Hematopoietic multipotent progenitor cell treated with erythropoietin and hydrocortisone succinate and interleukin-3 and kit ligand, for 15 days (in vitro differentiated cells): ENCODE results near the gene MTAP.

ENCODE experiments used
- DNase-seq: peaks from one replicate; pipeline ENCODE4 v3.0.0-alpha.2; 2015; ENCODE audit warnings: low spot score

MTAP gene

GRCh38 chr9:21852754-21853153, 50.3 kb downstream of the MTAP start:
- DNase-seq = no peak

DNA sequence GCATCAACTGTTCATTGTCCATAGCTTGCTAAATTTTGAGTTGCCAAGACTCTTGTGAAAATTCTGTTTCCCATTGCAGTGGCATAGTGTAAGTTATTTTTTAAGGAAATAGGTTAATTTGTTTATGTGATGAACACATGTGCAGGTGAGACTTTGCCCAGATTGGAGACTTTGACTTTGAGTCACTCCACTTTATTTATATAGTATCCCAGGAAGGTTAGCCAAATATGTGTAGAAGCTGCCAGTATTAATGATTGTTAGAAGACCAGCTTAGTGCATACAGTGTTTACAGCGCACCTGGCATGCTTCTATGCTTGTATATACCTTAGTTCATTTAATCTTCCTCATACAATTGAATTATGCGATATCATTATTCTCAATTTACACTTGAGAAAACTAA, 51.0 kb downstream of the MTAP start:
- DNase-seq = no peak

DNA sequence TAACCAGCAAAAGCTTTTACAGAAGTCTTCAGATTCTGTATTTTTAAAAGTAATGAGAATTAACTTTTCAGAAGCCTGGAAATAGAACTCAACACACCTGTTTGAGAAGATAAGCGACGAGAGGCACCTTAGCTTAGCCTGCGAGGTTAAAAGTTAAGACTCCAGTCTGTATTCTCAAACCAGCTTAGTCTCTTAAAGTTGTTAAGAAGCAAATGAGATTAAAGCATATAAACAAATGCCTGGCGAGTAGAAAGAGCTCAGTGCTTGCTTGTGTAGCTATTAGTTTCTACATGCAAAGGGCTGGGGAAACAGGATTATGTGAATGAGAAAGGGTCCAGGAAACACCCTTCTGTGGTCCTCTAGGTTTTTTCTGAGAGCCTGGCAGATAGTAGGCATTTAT, 51.7 kb downstream of the MTAP start:
- DNase-seq = no peak

- no peak for DNase-seq
Measured at GRCh38 chr9:21854594-21854993, 52.2 kb downstream of the MTAP start.

DNA sequence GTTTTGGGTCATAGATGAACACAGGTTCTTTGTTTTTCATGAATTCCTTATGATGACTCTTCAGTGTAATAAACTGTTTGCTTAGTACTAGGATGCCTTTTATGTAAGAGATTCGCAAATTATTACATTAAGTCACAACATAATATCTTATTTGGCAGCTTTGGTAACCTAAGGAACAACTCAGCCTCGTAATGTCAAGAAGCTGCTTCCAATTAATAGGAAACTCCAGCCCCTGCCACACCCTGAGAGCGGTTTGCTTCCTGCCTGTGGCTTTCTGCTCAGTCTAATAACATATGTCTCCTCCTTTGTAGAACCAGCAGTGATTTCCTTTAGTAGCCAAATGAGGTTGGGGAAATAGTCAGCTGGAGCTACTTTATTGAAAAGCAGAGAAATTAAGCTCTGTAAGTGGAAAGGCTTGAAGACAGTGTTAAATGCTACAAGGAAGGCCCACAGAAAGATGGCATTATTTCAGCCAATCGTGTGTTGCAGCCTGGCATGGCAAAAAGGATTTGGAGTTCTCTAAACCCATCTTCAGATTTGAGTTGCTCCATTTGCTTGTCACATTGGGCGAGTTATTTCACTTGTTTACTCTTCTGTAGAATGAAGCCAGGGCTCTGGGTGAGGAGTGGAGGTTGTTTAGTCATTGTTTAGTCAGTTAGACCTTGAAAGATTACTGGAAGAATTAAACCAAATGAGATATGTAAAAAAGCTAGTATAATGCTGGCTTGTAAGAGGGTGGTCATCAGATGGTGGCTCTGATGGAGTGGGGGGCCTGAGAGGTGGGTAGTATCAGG, 54.1 kb downstream of the MTAP start:
- DNase-seq = no peak

GRCh38 chr9:21862871-21863270, 60.4 kb downstream of the MTAP start:
- no peak for DNase-seq

GRCh38 chr9:21864505-21864904, 62.1 kb downstream of the MTAP start:
- DNase-seq = no peak

DNA sequence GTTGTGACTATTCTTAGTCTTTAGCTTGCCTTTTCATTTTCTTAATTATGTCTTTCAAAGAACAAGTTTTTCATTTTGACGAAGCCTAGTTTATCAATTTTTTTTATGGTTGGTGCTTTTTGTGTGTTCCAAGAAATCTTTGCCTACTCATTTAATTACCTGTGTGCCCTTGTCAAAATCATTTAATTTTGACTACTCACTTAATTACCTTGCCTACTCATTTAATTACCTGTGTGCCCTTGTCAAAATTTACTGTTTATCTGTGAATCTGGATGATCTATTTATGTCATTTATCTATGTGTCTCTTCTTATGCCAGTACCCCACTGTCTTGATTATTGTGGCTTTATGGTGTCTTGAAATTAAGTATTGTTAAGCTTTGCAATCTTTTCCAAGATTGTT, 63.9 kb downstream of the MTAP start:
- no peak for DNase-seq

- no peak for DNase-seq
Measured at GRCh38 chr9:21871256-21871975, 69.0 kb downstream of the MTAP start.

- DNase-seq = no peak
Measured at GRCh38 chr9:21872696-21873095, 70.3 kb downstream of the MTAP start.

- DNase-seq = no peak
Measured at GRCh38 chr9:21873540-21874221, 71.2 kb downstream of the MTAP start.

GRCh38 chr9:21875893-21876292, 73.5 kb downstream of the MTAP start:
- DNase-seq = no peak

- DNase-seq = no peak
Measured at GRCh38 chr9:21883642-21884041, 81.2 kb downstream of the MTAP start.

DNA sequence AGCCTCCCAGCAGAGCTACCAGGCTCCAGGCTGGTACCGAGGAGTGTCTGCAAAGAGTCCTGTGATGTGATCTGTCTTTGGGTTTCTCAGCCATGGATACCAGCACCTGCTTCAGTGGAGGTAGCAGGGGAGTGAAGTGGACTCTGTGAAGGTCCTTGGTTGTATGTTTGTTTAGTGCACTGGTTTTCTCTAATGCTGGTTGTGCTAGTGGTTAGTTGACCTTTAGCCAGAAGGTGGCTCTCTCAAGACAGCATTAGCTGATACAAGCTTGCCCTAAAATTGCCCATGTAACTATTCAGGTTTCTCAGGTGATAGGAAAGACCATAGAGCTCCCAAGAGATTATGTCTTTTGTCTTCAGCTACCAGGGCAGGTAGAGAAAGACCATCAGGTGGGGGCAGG, 87.2 kb downstream of the MTAP start:
- no peak for DNase-seq

DNA sequence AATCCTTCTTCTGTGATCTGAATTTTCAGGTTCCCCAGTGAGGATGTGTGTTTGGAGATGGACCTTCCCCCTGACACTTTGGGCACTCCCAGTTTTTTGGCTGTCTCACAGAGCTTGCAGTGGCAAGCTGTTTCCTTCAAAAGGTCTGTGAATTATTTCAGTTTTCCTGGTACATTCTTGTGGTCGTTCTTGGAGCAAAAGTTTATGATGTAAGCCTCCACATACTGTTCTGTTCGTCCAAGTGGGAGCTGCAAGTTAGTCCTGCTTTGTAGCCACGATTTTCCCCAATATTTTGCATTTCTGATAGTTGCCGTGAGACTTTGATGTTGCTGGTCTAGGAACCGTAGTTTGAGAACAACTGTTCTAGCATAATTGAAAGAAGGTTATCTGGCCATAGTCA, 88.3 kb downstream of the MTAP start:
- no peak for DNase-seq

DNA sequence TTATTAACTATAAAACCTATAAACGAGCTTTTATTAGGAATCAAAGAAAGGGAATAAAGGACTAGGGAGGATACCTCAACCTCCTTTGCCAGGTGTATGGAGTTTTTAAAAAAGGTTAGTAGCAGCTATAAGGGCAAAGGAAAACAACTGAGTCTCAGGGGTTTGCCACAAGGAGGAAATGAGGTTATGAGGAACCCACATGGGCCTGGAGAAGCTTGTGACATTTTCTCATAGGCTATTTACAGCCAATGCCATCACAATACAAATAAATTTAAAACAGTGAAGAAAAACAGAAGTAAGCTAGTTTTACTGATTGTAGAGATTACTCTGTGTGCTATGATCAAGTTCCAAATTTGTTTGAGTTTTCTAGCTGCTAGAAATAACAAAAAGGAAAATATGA, 99.1 kb downstream of the MTAP start:
- no peak for DNase-seq

GRCh38 chr9:21902136-21902535, 99.7 kb downstream of the MTAP start:
- no peak for DNase-seq

- no peak for DNase-seq
Measured at GRCh38 chr9:21903380-21903965, 101.0 kb downstream of the MTAP start.

GRCh38 chr9:21904371-21904770, 101.9 kb downstream of the MTAP start:
- DNase-seq = no peak

GRCh38 chr9:21904776-21905175, 102.3 kb downstream of the MTAP start:
- DNase-seq = no peak

GRCh38 chr9:21906213-21906612, 103.8 kb downstream of the MTAP start:
- no peak for DNase-seq

DNA sequence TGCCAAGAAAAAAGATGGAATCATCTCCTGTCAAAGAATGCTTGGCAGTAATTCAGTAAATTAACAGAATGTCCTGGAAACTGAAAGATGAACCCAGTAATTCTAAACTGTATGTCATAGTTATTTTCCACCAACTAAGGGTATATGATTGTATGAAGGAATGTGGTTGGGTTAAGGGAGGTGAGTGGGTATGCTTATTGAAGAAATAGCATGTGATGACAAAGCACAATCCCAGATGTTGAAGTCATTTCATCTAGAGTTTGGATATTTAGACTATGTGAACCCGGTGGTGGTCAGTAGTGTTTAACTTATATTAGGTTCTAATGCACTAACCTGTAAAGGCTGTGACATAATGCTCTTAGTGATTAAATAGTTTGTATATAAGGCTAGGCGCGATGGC, 104.4 kb downstream of the MTAP start:
- DNase-seq = no peak
